T-helper 1 cell treated with Interleukin-12 subunit alpha and Interleukin-12 subunit beta and Interleukin-4 antibody, amounts not matched to agents 30 μg/mL and 1 μg/mL, for 36 hours (primary cell): ENCODE results near the gene F11.
"Not testable (repeated sequence)": the region's sequence is repeated elsewhere in the genome, so short reads cannot be mapped to it uniquely, and the experiment has no call there.

Experiments
- H3K27ac Mint-ChIP-seq: one replicate; pipeline ENCODE4 v1.8.0; 2021; ENCODE audit warnings: mild to moderate bottlenecking, mixed read lengths
- H3K27me3 Mint-ChIP-seq: one replicate; pipeline ENCODE4 v1.8.0; 2021; ENCODE audit warnings: low read depth, mixed read lengths
- H3K36me3 Mint-ChIP-seq: one replicate; pipeline ENCODE4 v1.8.0; 2021; ENCODE audit warnings: low read depth, mixed read lengths
- H3K4me1 Mint-ChIP-seq: one replicate; pipeline ENCODE4 v1.8.0; 2021; ENCODE audit warnings: low read depth, mixed read lengths
- H3K4me3 Mint-ChIP-seq: one replicate; pipeline ENCODE4 v1.8.0; 2021; ENCODE audit warnings: mild to moderate bottlenecking, moderate library complexity, mixed read lengths
- H3K9me3 Mint-ChIP-seq: one replicate; pipeline ENCODE4 v1.8.0; 2021; ENCODE audit warnings: mixed read lengths

Gene F11

GRCh38 chr4:186300659-186301390, 34.8 kb downstream of the F11 start:
- Mint-ChIP-seq H3K27me3 (peaks cover 20% of the 10 kb centered on the region), H3K4me1 (peaks cover 3% of the 10 kb centered on the region), H3K9me3 (no peaks in the 10 kb centered on the region), H3K27ac (no peak overlapping the region), H3K4me3 (no peak overlapping the region), H3K36me3 (no peaks in the 10 kb centered on the region)

GRCh38 chr4:186304216-186304615, 38.2 kb downstream of the F11 start:
- H3K4me1 Mint-ChIP-seq = no peaks in the 10 kb centered on the region
- no peaks in the 10 kb centered on the region for H3K9me3 Mint-ChIP-seq
- no peak overlapping the region for H3K27ac Mint-ChIP-seq
- peaks cover 8% of the 10 kb centered on the region for H3K27me3 Mint-ChIP-seq
- no peaks in the 10 kb centered on the region for H3K36me3 Mint-ChIP-seq
- H3K4me3 Mint-ChIP-seq = no peak overlapping the region

GRCh38 chr4:186304866-186305505, 39.0 kb downstream of the F11 start:
- Mint-ChIP-seq H3K4me1 (no peaks in the 10 kb centered on the region), H3K36me3 (no peaks in the 10 kb centered on the region), H3K9me3 (no peaks in the 10 kb centered on the region), H3K4me3 (no peak overlapping the region), H3K27ac (no peak overlapping the region), H3K27me3 (peaks cover 1% of the 10 kb centered on the region)

DNA sequence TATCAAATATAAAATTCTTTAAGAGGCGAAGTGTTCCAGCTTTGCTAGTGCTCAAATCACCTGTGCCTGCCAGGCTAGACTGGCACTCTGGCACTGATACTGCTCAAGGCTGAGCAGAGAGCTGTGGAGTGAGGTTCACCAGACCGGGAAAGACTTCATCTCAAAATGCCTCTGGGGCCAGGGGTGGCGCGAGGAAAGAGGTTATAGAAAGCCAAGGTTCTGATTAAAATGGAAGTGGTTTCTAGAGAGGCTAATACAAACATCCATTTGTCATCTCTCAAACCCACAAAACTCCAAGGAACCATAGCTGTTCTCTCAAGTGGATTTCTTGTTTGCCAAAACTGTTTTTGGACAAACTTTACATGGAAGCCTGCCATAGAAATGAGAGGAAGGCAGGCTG, 41.5 kb downstream of the F11 start:
- H3K27me3 Mint-ChIP-seq = no peaks in the 10 kb centered on the region
- no peaks in the 10 kb centered on the region for H3K9me3 Mint-ChIP-seq
- no peaks in the 10 kb centered on the region for H3K36me3 Mint-ChIP-seq
- H3K4me3 Mint-ChIP-seq = no peak overlapping the region
- H3K4me1 Mint-ChIP-seq = no peaks in the 10 kb centered on the region
- H3K27ac Mint-ChIP-seq = no peak overlapping the region

DNA sequence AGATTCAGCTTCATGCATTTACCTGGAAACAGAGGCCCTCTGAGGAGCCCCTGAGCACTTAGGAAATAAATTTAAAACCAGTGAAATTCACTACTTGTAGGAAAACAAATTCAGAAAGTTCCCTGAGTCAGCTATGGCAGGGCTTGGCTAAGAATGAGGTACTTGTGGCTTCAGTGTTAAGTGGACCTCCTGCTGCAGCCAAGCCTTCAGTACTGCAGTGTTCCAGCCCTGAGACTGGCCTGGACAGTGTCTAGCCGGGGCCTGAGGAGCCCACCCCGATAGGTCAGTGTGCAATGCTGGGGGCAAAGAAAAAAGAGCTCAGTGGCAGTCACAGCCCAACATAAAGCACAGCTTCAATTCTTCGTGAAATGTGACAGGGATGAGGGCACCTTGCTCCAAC, 41.9 kb downstream of the F11 start:
- Mint-ChIP-seq H3K9me3 (no peaks in the 10 kb centered on the region), H3K27ac (no peak overlapping the region), H3K4me1 (no peaks in the 10 kb centered on the region), H3K27me3 (no peaks in the 10 kb centered on the region), H3K4me3 (no peak overlapping the region), H3K36me3 (no peaks in the 10 kb centered on the region)

DNA sequence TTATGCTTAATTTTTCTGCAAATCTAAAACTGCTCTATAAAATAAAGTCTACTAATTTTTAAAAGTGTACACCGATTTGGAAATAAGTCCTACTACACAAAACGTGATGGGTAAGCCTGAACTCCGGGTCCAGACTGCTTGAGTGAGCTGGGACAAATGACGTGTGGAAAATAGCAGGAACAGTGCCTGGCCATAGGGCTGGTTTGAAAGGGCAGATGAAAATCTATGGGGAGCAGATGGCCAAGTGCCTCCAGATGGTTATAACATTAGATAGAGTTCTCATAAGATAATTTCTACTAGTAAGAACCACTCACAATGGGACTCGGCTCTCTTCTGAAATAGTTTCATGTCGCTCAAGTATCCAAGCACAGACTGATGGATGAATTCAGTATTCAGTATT, 52.5 kb downstream of the F11 start:
- H3K27me3 Mint-ChIP-seq = no peaks in the 10 kb centered on the region
- H3K4me1 Mint-ChIP-seq = no peaks in the 10 kb centered on the region
- no peaks in the 10 kb centered on the region for H3K36me3 Mint-ChIP-seq
- H3K27ac Mint-ChIP-seq = no peak overlapping the region
- no peaks in the 10 kb centered on the region for H3K9me3 Mint-ChIP-seq
- H3K4me3 Mint-ChIP-seq = no peak overlapping the region

- H3K9me3 Mint-ChIP-seq, H3K27ac Mint-ChIP-seq, H3K4me3 Mint-ChIP-seq, H3K27me3 Mint-ChIP-seq, H3K36me3 Mint-ChIP-seq, H3K4me1 Mint-ChIP-seq: not testable (repeated sequence)
These were observed 58.7 kb downstream of the F11 start for GRCh38 chr4:186324660-186325059.

DNA sequence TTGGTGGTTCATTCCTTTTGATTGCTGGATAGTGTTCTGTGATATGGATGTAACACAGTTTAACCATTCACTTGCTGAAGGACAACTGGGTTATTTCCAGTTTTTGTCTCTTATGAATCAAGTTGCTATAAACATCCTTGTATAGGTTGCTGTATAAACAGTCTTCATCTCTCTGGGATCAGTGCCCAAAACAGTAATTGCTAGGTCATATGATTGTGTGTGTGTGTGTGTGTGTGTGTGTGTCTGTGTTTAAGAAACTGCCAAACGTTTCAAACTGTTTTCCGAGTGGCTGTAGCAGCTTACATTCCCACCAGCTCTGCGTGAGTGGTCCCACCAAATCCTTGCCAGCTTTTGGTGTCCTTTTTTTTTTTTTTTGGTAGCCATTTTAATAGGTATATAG, 60.4 kb downstream of the F11 start:
- Mint-ChIP-seq H3K4me1 (no peaks in the 10 kb centered on the region), H3K9me3 (no peaks in the 10 kb centered on the region), H3K27ac (no peak overlapping the region), H3K36me3 (no peaks in the 10 kb centered on the region), H3K27me3 (no peaks in the 10 kb centered on the region), H3K4me3 (no peak overlapping the region)

GRCh38 chr4:186329372-186329771, 63.4 kb downstream of the F11 start:
- H3K9me3 Mint-ChIP-seq = peaks cover 4% of the 10 kb centered on the region
- H3K4me3 Mint-ChIP-seq = no peak overlapping the region
- H3K27me3 Mint-ChIP-seq = no peaks in the 10 kb centered on the region

DNA sequence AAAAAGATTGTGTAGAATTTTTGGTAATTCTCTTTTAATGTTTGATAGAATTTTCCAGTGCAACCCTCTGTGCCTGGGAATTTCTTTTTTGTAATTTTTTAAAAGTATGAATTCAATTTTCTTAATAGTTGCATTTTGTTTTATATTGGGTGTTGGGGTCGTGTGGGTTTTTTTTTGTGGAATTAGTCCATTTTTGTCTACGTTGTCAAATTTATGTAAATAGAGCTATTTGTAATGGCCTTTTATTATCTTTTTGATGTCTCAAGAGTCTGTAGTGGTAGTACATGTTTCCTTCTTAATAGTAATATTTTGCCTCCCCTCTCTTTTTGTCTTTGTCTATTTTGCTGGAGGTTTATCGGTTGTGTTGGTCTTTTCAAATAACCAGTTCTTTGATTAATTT, 64.4 kb downstream of the F11 start:
- Mint-ChIP-seq H3K4me1 (no peaks in the 10 kb centered on the region), H3K36me3 (no peaks in the 10 kb centered on the region)

More at GRCh38 chr4:186329372-186329771, 63.4 kb downstream of the F11 start:
- Mint-ChIP-seq H3K4me1 (no peaks in the 10 kb centered on the region), H3K36me3 (no peaks in the 10 kb centered on the region), H3K27ac (no peak overlapping the region)

GRCh38 chr4:186335793-186336192, 69.8 kb downstream of the F11 start:
- H3K4me3 Mint-ChIP-seq = no peak overlapping the region
- H3K9me3 Mint-ChIP-seq = peaks cover 4% of the 10 kb centered on the region
- peaks cover 6% of the 10 kb centered on the region for H3K27me3 Mint-ChIP-seq
- H3K36me3 Mint-ChIP-seq = no peaks in the 10 kb centered on the region
- H3K27ac Mint-ChIP-seq = no peak overlapping the region
- peaks cover 4% of the 10 kb centered on the region for H3K4me1 Mint-ChIP-seq

More for the DNA sequence above, 64.4 kb downstream of the F11 start:
- Mint-ChIP-seq H3K27me3 (no peaks in the 10 kb centered on the region), H3K4me3 (no peak overlapping the region), H3K27ac (no peak overlapping the region), H3K9me3 (peaks cover 4% of the 10 kb centered on the region)
